Right hindlimb (tissue), 1 donor: ENCODE data around the gene WDR38.

Source experiments
- DNase-seq: peaks from one replicate; pipeline ENCODE4 v3.0.0-alpha.2; 2018

Gene WDR38

GRCh38 chr9:124859803-124860581 is 6.7 kb downstream of the WDR38 start:
- DNase-seq, result no peak

- DNase-seq, result no peak
Measured at GRCh38 chr9:124860582-124861341, 7.5 kb downstream of the WDR38 start.

- peak; percentile 96 for DNase-seq
Measured at GRCh38 chr9:124861342-124862229, 8.3 kb downstream of the WDR38 start, which contains the start of the genes ARPC5L and RPL35. TSS of gene ARPC5L (plus strand) at chr9:124862130. CDS start at chr9:124869291, 7,161 bp downstream. TSS of gene RPL35 (minus strand) at chr9:124861957. CDS start at chr9:124861912, 45 bp downstream.

GRCh38 chr9:124863371-124863871 is 10.2 kb downstream of the WDR38 start:
- no peak for DNase-seq

- DNase-seq, result peak; percentile 92
Measured at GRCh38 chr9:124868511-124869465, 15.5 kb downstream of the WDR38 start.

GRCh38 chr9:124869466-124869985 is 16.3 kb downstream of the WDR38 start:
- DNase-seq, result peak; percentile 43

- DNase-seq, result no peak
Measured at GRCh38 chr9:124869986-124870560, 16.8 kb downstream of the WDR38 start.

GRCh38 chr9:124870723-124871122 is 17.5 kb downstream of the WDR38 start:
- no peak for DNase-seq

GRCh38 chr9:124871156-124871561 is 17.9 kb downstream of the WDR38 start:
- DNase-seq, result no peak

GRCh38 chr9:124873664-124874063 is 20.4 kb downstream of the WDR38 start:
- no peak for DNase-seq

- DNase-seq, result no peak
Measured at GRCh38 chr9:124875501-124875900, 22.2 kb downstream of the WDR38 start.

GRCh38 chr9:124877021-124877782 is 23.9 kb downstream of the WDR38 start:
- no peak for DNase-seq

- DNase-seq, result no peak
Measured at GRCh38 chr9:124878021-124878420, 24.8 kb downstream of the WDR38 start.

GRCh38 chr9:124878518-124878917 is 25.3 kb downstream of the WDR38 start:
- no peak for DNase-seq

GRCh38 chr9:124879226-124879625 is 26.0 kb downstream of the WDR38 start:
- no peak for DNase-seq

- DNase-seq, result no peak
Measured at GRCh38 chr9:124880501-124880900, 27.2 kb downstream of the WDR38 start.

- no peak for DNase-seq
Measured at GRCh38 chr9:124881138-124881743, 28.0 kb downstream of the WDR38 start.

- DNase-seq, result no peak
Measured at GRCh38 chr9:124882231-124882630, 29.0 kb downstream of the WDR38 start.

GRCh38 chr9:124884376-124884775 is 31.1 kb downstream of the WDR38 start:
- DNase-seq, result no peak

- no peak for DNase-seq
Measured at GRCh38 chr9:124885551-124885950, 32.3 kb downstream of the WDR38 start.
